NCI-H524 (cell line): ENCODE results near the gene OR6Y1.

Experiments
- DNase-seq, 2 experiments: peaks; one replicate each; lab custom pipeline; 2025; lab: John Stamatoyannopoulos, UW

OR6Y1 gene

GRCh38 chr1:158554352-158554751 lies at the start of gene OR6Y1:
Gene OR6Y1, minus strand, starts transcription at chr1:158554405. Its CDS starts 6,300 bp downstream, at chr1:158548105.
- DNase-seq = no peak

GRCh38 chr1:158600735-158601134 lies 46.5 kb upstream of the OR6Y1 start:
- no peak for DNase-seq

GRCh38 chr1:158586942-158587341 lies 32.7 kb upstream of the OR6Y1 start:
- no peak for DNase-seq

GRCh38 chr1:158583962-158584361 lies 29.8 kb upstream of the OR6Y1 start:
- no peak for DNase-seq

- no peak for DNase-seq
These were observed 25.5 kb upstream of the OR6Y1 start, which contains the start of gene OR10X1 for GRCh38 chr1:158579733-158580132. Gene OR10X1, minus strand, starts transcription at chr1:158579899. Its CDS starts 0 bp downstream, at chr1:158579899.

- no peak for DNase-seq
These were observed 23.4 kb upstream of the OR6Y1 start for GRCh38 chr1:158577561-158577960.

GRCh38 chr1:158572226-158572625 lies 18.0 kb upstream of the OR6Y1 start:
- no peak for DNase-seq

- no peak for DNase-seq
These were observed 16.3 kb upstream of the OR6Y1 start, which contains the start of gene OR6P1 for GRCh38 chr1:158570480-158570879. Gene OR6P1, minus strand, starts transcription at chr1:158570580. Its CDS starts 6,976 bp downstream, at chr1:158563604.

- DNase-seq = no peak
These were observed 10.4 kb upstream of the OR6Y1 start for GRCh38 chr1:158564608-158565007.

- DNase-seq = no peak
These were observed 9.6 kb upstream of the OR6Y1 start for GRCh38 chr1:158563853-158564252.

GRCh38 chr1:158559696-158560095 lies 5.5 kb upstream of the OR6Y1 start:
- DNase-seq = no peak

- DNase-seq = no peak
These were observed 1.9 kb downstream of the OR6Y1 start for GRCh38 chr1:158552296-158552695.

GRCh38 chr1:158547533-158547932 lies 6.7 kb downstream of the OR6Y1 start:
- DNase-seq = no peak

GRCh38 chr1:158537609-158538008 lies 16.6 kb downstream of the OR6Y1 start:
- DNase-seq = no peak

- no peak for DNase-seq
These were observed 19.7 kb downstream of the OR6Y1 start for GRCh38 chr1:158534496-158534895.

GRCh38 chr1:158527190-158527815 lies 26.9 kb downstream of the OR6Y1 start:
- no peak for DNase-seq

GRCh38 chr1:158521666-158522058 lies 32.5 kb downstream of the OR6Y1 start:
- DNase-seq = no peak

GRCh38 chr1:158520955-158521665 lies 33.1 kb downstream of the OR6Y1 start:
- DNase-seq = no peak

- no peak for DNase-seq
These were observed 34.2 kb downstream of the OR6Y1 start for GRCh38 chr1:158520021-158520420.

- DNase-seq = no peak
These were observed 37.2 kb downstream of the OR6Y1 start for GRCh38 chr1:158516966-158517365.

GRCh38 chr1:158509471-158510156 lies 44.6 kb downstream of the OR6Y1 start:
- no peak for DNase-seq

GRCh38 chr1:158507511-158507910 lies 46.7 kb downstream of the OR6Y1 start:
- DNase-seq = no peak
